IMR-90 (cell line): ENCODE data around the gene TGFBR2. TPM values are rescaled to one million over a fixed set of nuclear protein-coding genes. Genes with fewer than 3 reads are reported as not detected.

Source experiments
- ATAC-seq: fragments of 200-7000 bp; cut with Tn5 transposase; 2 replicates; pipeline ENCODE4 v1.9.1; 2020; ENCODE audit warnings: low read depth, mild to moderate bottlenecking, moderate library complexity
- BruUV-seq: library from RNA; stranded (reverse); fragments of 400-500 nt; replicated peaks from 2 replicates; lab custom pipeline; 2021; lab: Mats Ljungman, UMichigan
- CTCF ChIA-PET: fragments of 300-600 bp; formaldehyde crosslinking; extraction: SDS; loops from one replicate; lab custom pipeline; 2021; ENCODE audit warnings: antibody characterized with exemption; lab: Yijun Ruan, JAX
- POLR2A ChIA-PET: fragments of 300-600 bp; sonication (Branson Sonifier 250); formaldehyde crosslinking; loops from one replicate; lab custom pipeline; 2022; ENCODE audit warnings: antibody characterized with exemption; ENCODE audit not compliant: unreplicated experiment; lab: Charles Lee
- DNase-seq: peaks from one replicate; pipeline ENCODE4 v3.0.0; 2013
- H2AFZ ChIP-seq: replicated peaks from 2 replicates; pipeline ENCODE3; 2013; ENCODE audit warnings: low read length, mild to moderate bottlenecking; ENCODE audit not compliant: poor library complexity
- H2AK5ac ChIP-seq: 2 replicates; pipeline ENCODE4 v1.6.1; 2013; ENCODE audit warnings: low read depth, low read length, inconsistent platforms
- H2AK9ac ChIP-seq: replicated peaks from 2 replicates; pipeline ENCODE3; 2013; ENCODE audit warnings: mild to moderate bottlenecking, low read depth, low read length, moderate library complexity; ENCODE audit not compliant: poor library complexity
- H2BK120ac ChIP-seq: 2 replicates; pipeline ENCODE4 v1.6.1; 2013; ENCODE audit warnings: low read depth, low read length, inconsistent platforms
- H2BK15ac ChIP-seq: 3 replicates; pipeline ENCODE4 v1.6.1; 2013; ENCODE audit warnings: low read depth, low read length, inconsistent platforms
- H2BK20ac ChIP-seq: 2 replicates; pipeline ENCODE4 v1.6.1; 2013; ENCODE audit warnings: low read depth, mild to moderate bottlenecking, inconsistent platforms, low read length, moderate library complexity
- H2BK5ac ChIP-seq: 2 replicates; pipeline ENCODE4 v1.6.1; 2013; ENCODE audit warnings: mild to moderate bottlenecking, low read depth, low read length, inconsistent platforms; ENCODE audit not compliant: poor library complexity, severe bottlenecking
- H3K14ac ChIP-seq: replicated peaks from 2 replicates; pipeline ENCODE4 v1.6.1; 2013; ENCODE audit warnings: low read depth, low read length, inconsistent platforms
- H3K18ac ChIP-seq: 2 replicates; pipeline ENCODE4 v1.6.1; 2013; ENCODE audit warnings: low read depth, low read length, control low read depth
- H3K23ac ChIP-seq: 2 replicates; pipeline ENCODE4 v1.6.1; 2013; ENCODE audit warnings: low read depth, low read length, inconsistent platforms
- H3K27ac ChIP-seq: 2 replicates; pipeline ENCODE4 v1.5.1; 2013; ENCODE audit warnings: mild to moderate bottlenecking, control low read depth, low read length; ENCODE audit not compliant: insufficient read depth
- H3K27me3 ChIP-seq: 2 replicates; pipeline ENCODE4 v1.6.1; 2013; ENCODE audit warnings: low read length; ENCODE audit not compliant: control insufficient read depth, insufficient read depth
- H3K36me3 ChIP-seq: 2 replicates; pipeline ENCODE4 v1.6.1; 2013; ENCODE audit warnings: low read length, mixed read lengths; ENCODE audit not compliant: control insufficient read depth, insufficient read depth
- H3K4ac ChIP-seq: 2 replicates; pipeline ENCODE4 v1.6.1; 2013; ENCODE audit warnings: low read depth, low read length, inconsistent platforms
- H3K4me1 ChIP-seq: 2 replicates; pipeline ENCODE4 v1.6.1; 2013; ENCODE audit warnings: low read length, mixed read lengths; ENCODE audit not compliant: control insufficient read depth, insufficient read depth
- H3K4me2 ChIP-seq: 2 replicates; pipeline ENCODE4 v1.6.1; 2013; ENCODE audit warnings: low read depth, mild to moderate bottlenecking, control low read depth, low read length, moderate library complexity
- H3K4me3 ChIP-seq: 2 replicates; pipeline ENCODE4 v1.5.1; 2013; ENCODE audit warnings: low read depth, mild to moderate bottlenecking, control low read depth, low read length, moderate library complexity; ENCODE audit not compliant: insufficient read depth
- H3K56ac ChIP-seq: 2 replicates; pipeline ENCODE4 v1.6.1; 2013; ENCODE audit warnings: low read length, inconsistent platforms; ENCODE audit not compliant: insufficient read depth; ENCODE audit errors: extremely low read depth
- H3K79me1 ChIP-seq, 2 experiments: 2 replicates each; pipeline ENCODE4 v1.6.1; 2013; ENCODE audit warnings: low read length in 2 of 2, inconsistent platforms in 1 of 2, low read depth in 1 of 2
- H3K9ac ChIP-seq: 2 replicates; pipeline ENCODE4 v1.6.1; 2013; ENCODE audit warnings: low read depth, low read length, control low read depth
- H3K9me1 ChIP-seq: 2 replicates; pipeline ENCODE4 v1.6.1; 2013; ENCODE audit warnings: low read length, inconsistent platforms; ENCODE audit not compliant: insufficient read depth
- H3K9me3 ChIP-seq: 2 replicates; pipeline ENCODE4 v1.6.1; 2013; ENCODE audit warnings: low read length; ENCODE audit not compliant: control insufficient read depth, insufficient read depth
- H4K20me1 ChIP-seq: 2 replicates; pipeline ENCODE4 v1.6.1; 2013; ENCODE audit warnings: low read length, inconsistent platforms; ENCODE audit not compliant: insufficient read depth
- H4K5ac ChIP-seq: 2 replicates; pipeline ENCODE4 v1.6.1; 2013; ENCODE audit warnings: mild to moderate bottlenecking, low read depth, low read length, control low read depth
- H4K8ac ChIP-seq, 2 experiments: 2 replicates each; pipeline ENCODE4 v1.6.1; 2013; ENCODE audit warnings: low read depth in 2 of 2, low read length in 2 of 2, control low read depth in 1 of 2, inconsistent platforms in 1 of 2
- H4K91ac ChIP-seq: 2 replicates; pipeline ENCODE4 v1.6.1; 2013; ENCODE audit warnings: low read depth, low read length, inconsistent platforms; ENCODE audit not compliant: insufficient read depth
- MAZ ChIP-seq: IDR thresholded peaks from 2 replicates; pipeline ENCODE4 v1.6.1; 2012; ENCODE audit warnings: low read depth, mild to moderate bottlenecking, low read length, improper control_type of control experiment, moderate library complexity, borderline replicate concordance
- POLR2A ChIP-seq: IDR thresholded peaks from 2 replicates; pipeline ENCODE4 v1.6.1; 2012; ENCODE audit warnings: mild to moderate bottlenecking, low read depth, low read length
- RFX5 ChIP-seq: IDR thresholded peaks from 2 replicates; pipeline ENCODE4 v1.8.0; 2012; ENCODE audit warnings: low read depth, mild to moderate bottlenecking, low read length, moderate library complexity
- WGBS, 2 experiments: methylation state at CpG; one replicate each; pipeline versions ENCODE4 v1.1.5 to v1.1.7; 2013; ENCODE audit warnings: missing lambda C conversion rate in 2 of 2; ENCODE audit not compliant: insufficient read length in 1 of 2; ENCODE audit errors: extremely low coverage in 2 of 2; 5-methylcytosine and 5-hydroxymethylcytosine counted together
- dilution Hi-C: fragments of 300-500 bp; cut with HindIII; formaldehyde crosslinking; loops from one replicate; pipeline ENCODE4 v1.14.3; 2018; ENCODE audit warnings: low sequenced_read_pairs; ENCODE audit not compliant: unreplicated experiment
- in situ Hi-C: fragments of 300-500 bp; cut with MboI; formaldehyde crosslinking; loops from 3 replicates; pipeline ENCODE4 v1.14.3; 2019; ENCODE audit warnings: low sequenced_read_pairs, inconsistent platforms, mixed read lengths
- intact Hi-C: fragments of 100-400 bp; cut with micrococcal nuclease; formaldehyde crosslinking; loops from 2 replicates; pipeline ENCODE4 v1.10.0; 2022
- polyA plus RNA-seq, 3 experiments: library from polyadenylated mRNA; depleted of rRNA; stranded (reverse); fragments of >200 nt; gene quantifications; 2 replicates each; pipeline ENCODE4 v1.2.3, GENCODE V29; 2012; ENCODE audit warnings: low replicate concordance in 1 of 3
- total RNA-seq: library from RNA; depleted of rRNA; stranded (reverse); fragments of >200 nt; gene quantifications from 2 replicates; pipeline ENCODE4 v1.2.3, GENCODE V29; 2012

Gene TGFBR2
- total and polyA plus RNA-seq, 2 of the 4 experiments (the other 2 are of a cell fraction): 63.7 to 87.5 TPM

- intact Hi-C loops (no loop called here), in situ Hi-C loops (loop anchor here (5.0 to 10.0 kb wide), 2 partner anchors 588 to 661 kb away; no protein-coding TSS in a partner anchor), dilution Hi-C loops (no loop called here)
- H3K4me2 ChIP-seq: no peak overlapping the region
- no peak overlapping the region for H3K4ac ChIP-seq
- H3K79me1 ChIP-seq: peaks cover 5 to 6% of the 10 kb centered on the region in 2 experiments; a peak in 1 of 4 replicates
- H2AFZ ChIP-seq: no peak overlapping the region
- no peaks in the 10 kb centered on the region for H4K20me1 ChIP-seq
- no peaks in the 10 kb centered on the region; the same call in 1 of the 2 replicates for H3K4me1 ChIP-seq
- H2BK20ac ChIP-seq: no peak overlapping the region
- no peak overlapping the region for H3K9ac ChIP-seq
- no peak overlapping the region for H4K5ac ChIP-seq
- ChIA-PET POLR2A (no interaction called here), CTCF (no interaction called here)
- no peak overlapping the region for H3K18ac ChIP-seq
- no peak overlapping the region for H2AK5ac ChIP-seq
- H3K36me3 ChIP-seq: peaks cover 17% of the 10 kb centered on the region
- H2BK5ac ChIP-seq: no peak overlapping the region
- H3K27ac ChIP-seq: no peak overlapping the region
- no CpG with 5 or more reads among the region's 6 CpGs for WGBS, 2 experiments
- no peak overlapping the region for H3K4me3 ChIP-seq
- H2BK15ac ChIP-seq: no peak overlapping the region
- H3K27me3 ChIP-seq: no peaks in the 10 kb centered on the region
- no peak overlapping the region for H2BK120ac ChIP-seq
- no peak for TF ChIP-seq POLR2A
- TF ChIP-seq RFX5: no peak
- TF ChIP-seq MAZ: no peak
- no peak overlapping the region for H4K91ac ChIP-seq
- H4K8ac ChIP-seq: no peak overlapping the region
- DNase-seq (no peak), ATAC-seq (no peak)
- no peak overlapping the region for H3K14ac ChIP-seq
- no peak overlapping the region for H2AK9ac ChIP-seq
- no peaks in the 10 kb centered on the region for H3K9me3 ChIP-seq
- BruUV-seq: no TSS peak
- H3K9me1 ChIP-seq: no peaks in the 10 kb centered on the region
- H3K56ac ChIP-seq: no peak overlapping the region
- no peak overlapping the region for H3K23ac ChIP-seq
These were observed 89.1 kb downstream of the TGFBR2 start for GRCh38 chr3:30695302-30696061.
